MCF 10A (cell line): ENCODE data around the gene PHLDB2. TPM values are rescaled to one million over a fixed set of nuclear protein-coding genes. Genes with fewer than 3 reads are reported as not detected.

Experiments used
- BruUV-seq: library from RNA; stranded (reverse); fragments of 400-500 nt; replicated peaks from 2 replicates; lab custom pipeline; 2021; lab: Mats Ljungman, UMichigan
- CTCF ChIA-PET: fragments of 300-600 bp; sonication (Branson Sonifier 250); formaldehyde crosslinking; extraction: SDS; loops from one replicate; lab custom pipeline; 2021; ENCODE audit warnings: antibody characterized with exemption, inconsistent platforms; lab: Yijun Ruan, JAX
- POLR2A ChIA-PET: fragments of 300-600, 350-650 bp; sonication (Branson Sonifier 250); formaldehyde crosslinking; extraction: SDS; loops from one replicate; lab custom pipeline; 2020; ENCODE audit warnings: antibody characterized with exemption, inconsistent platforms; lab: Yijun Ruan, JAX
- DNase-seq: peaks from one replicate; pipeline ENCODE4 v3.0.0-alpha.2; 2018; ENCODE audit not compliant: unreplicated experiment
- H3K27ac Mint-ChIP-seq: one replicate; pipeline ENCODE4 v1.8.0; 2022; ENCODE audit warnings: mild to moderate bottlenecking, low read depth, mixed read lengths; ENCODE audit not compliant: unreplicated experiment
- H3K27me3 Mint-ChIP-seq: one replicate; pipeline ENCODE4 v1.8.0; 2022; ENCODE audit warnings: mixed read lengths; ENCODE audit not compliant: insufficient read depth, unreplicated experiment
- H3K36me3 Mint-ChIP-seq: one replicate; pipeline ENCODE4 v1.8.0; 2022; ENCODE audit warnings: mild to moderate bottlenecking, moderate library complexity, mixed read lengths; ENCODE audit not compliant: insufficient read depth, unreplicated experiment
- H3K4me1 Mint-ChIP-seq: one replicate; pipeline ENCODE4 v1.8.0; 2022; ENCODE audit warnings: mixed read lengths; ENCODE audit not compliant: insufficient read depth, unreplicated experiment
- H3K4me3 Mint-ChIP-seq: one replicate; pipeline ENCODE4 v1.8.0; 2022; ENCODE audit warnings: mild to moderate bottlenecking, moderate library complexity, mixed read lengths; ENCODE audit not compliant: unreplicated experiment
- H3K9me3 Mint-ChIP-seq: one replicate; pipeline ENCODE4 v1.8.0; 2022; ENCODE audit warnings: mixed read lengths; ENCODE audit not compliant: unreplicated experiment
- intact Hi-C: fragments of 100-400 bp; cut with micrococcal nuclease; formaldehyde crosslinking; loops from 2 replicates; pipeline ENCODE4 v1.14.1; 2022
- total RNA-seq: library from RNA; stranded (reverse); gene quantifications from 2 replicates; pipeline ENCODE4 v1.2.3, GENCODE V29; 2022
- TF ChIP-seq, protein P1 (sequence below): fragments of 200-600 bp; IDR thresholded peaks from one replicate; pipeline ENCODE4 v1.8.0; 2022; ENCODE audit warnings: antibody characterized with exemption, mild to moderate bottlenecking; ENCODE audit not compliant: unreplicated experiment

PHLDB2 gene
- total RNA-seq, 1 experiment from 2014 or later, result 109 TPM

- CTCF ChIA-PET, result interaction anchor here (0.7 to 1.1 kb wide), 3 partner anchors 18 to 65 kb away, joined by 4 read pairs; no protein-coding TSS in a partner anchor
- Mint-ChIP-seq H3K9me3 (no peaks in the 10 kb centered on the region), H3K4me3 (no peak overlapping the region), H3K27me3 (no peaks in the 10 kb centered on the region), H3K27ac (peak overlapping the region; percentile 81), H3K36me3 (peaks cover 85% of the 10 kb centered on the region), H3K4me1 (peaks cover 28% of the 10 kb centered on the region)
- POLR2A ChIA-PET, result interaction anchor here (0.6 to 6.2 kb wide), 12 partner anchors 8 to 1853 kb away, joined by 3 to 43 read pairs (median 4); partner anchors contain the start of genes ABHD10 and PHLDB2
- intact Hi-C loops, result no loop called here
- TF ChIP-seq, protein P1, sequence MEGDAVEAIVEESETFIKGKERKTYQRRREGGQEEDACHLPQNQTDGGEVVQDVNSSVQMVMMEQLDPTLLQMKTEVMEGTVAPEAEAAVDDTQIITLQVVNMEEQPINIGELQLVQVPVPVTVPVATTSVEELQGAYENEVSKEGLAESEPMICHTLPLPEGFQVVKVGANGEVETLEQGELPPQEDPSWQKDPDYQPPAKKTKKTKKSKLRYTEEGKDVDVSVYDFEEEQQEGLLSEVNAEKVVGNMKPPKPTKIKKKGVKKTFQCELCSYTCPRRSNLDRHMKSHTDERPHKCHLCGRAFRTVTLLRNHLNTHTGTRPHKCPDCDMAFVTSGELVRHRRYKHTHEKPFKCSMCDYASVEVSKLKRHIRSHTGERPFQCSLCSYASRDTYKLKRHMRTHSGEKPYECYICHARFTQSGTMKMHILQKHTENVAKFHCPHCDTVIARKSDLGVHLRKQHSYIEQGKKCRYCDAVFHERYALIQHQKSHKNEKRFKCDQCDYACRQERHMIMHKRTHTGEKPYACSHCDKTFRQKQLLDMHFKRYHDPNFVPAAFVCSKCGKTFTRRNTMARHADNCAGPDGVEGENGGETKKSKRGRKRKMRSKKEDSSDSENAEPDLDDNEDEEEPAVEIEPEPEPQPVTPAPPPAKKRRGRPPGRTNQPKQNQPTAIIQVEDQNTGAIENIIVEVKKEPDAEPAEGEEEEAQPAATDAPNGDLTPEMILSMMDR, result no peak
- DNase-seq, result peak; percentile 27
- TSS peak; percentile 14 for BruUV-seq
Observed at GRCh38 chr3:111902534-111902933, 43.5 kb downstream of the PHLDB2 start.

DNA sequence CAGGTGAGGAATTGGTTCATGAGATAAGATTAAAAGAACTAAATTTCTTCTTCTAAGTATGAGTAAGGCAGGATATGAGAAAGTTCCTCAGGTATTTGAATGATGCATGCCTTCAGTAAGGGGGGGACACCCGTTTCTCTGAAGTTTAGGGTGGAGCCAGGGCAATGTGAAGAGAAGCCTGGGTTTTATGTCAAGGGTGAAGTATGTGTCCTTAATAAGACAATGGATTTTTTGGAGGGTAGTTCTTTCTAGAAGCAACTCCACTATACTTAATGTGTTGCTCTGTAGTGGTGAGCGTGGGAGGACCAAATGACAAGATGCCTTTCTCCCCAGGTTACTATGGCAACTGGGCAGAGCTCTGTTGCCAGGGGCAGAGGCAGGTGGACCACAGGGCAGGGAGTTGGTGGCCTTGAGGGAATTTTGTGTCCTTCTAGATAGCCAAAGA is 44.0 kb downstream of the PHLDB2 start:
- no peak overlapping the region for H3K4me3 Mint-ChIP-seq
- H3K27ac Mint-ChIP-seq, result peak overlapping the region; percentile 81
- H3K9me3 Mint-ChIP-seq, result no peaks in the 10 kb centered on the region
- TF ChIP-seq, protein P1, result no peak
- no peaks in the 10 kb centered on the region for H3K27me3 Mint-ChIP-seq
- ChIA-PET CTCF (interaction anchor here (0.7 to 3.5 kb wide), 5 partner anchors 8 to 64 kb away, joined by 4 to 14 read pairs (median 4); no protein-coding TSS in a partner anchor), POLR2A (interaction anchor here (0.7 to 6.2 kb wide), 13 partner anchors 8 to 164 kb away, joined by 3 to 43 read pairs (median 4); partner anchors contain the start of genes ABHD10 and PHLDB2)
- intact Hi-C loops, result no loop called here
- peaks cover 82% of the 10 kb centered on the region for H3K36me3 Mint-ChIP-seq
- H3K4me1 Mint-ChIP-seq, result peaks cover 28% of the 10 kb centered on the region
- peak; percentile 83 for DNase-seq
- BruUV-seq, result no TSS peak

GRCh38 chr3:111904376-111905241 is 45.5 kb downstream of the PHLDB2 start:
- intact Hi-C loops, result loop anchor here (2.0 kb wide), 2 partner anchors 32 to 40 kb away; no protein-coding TSS in a partner anchor

More at GRCh38 chr3:111904376-111905241, 45.5 kb downstream of the PHLDB2 start:
- Mint-ChIP-seq H3K4me1 (peaks cover 33% of the 10 kb centered on the region), H3K9me3 (no peaks in the 10 kb centered on the region), H3K4me3 (no peak overlapping the region), H3K27me3 (no peaks in the 10 kb centered on the region), H3K36me3 (peaks cover 82% of the 10 kb centered on the region), H3K27ac (peak overlapping the region; percentile 81)
- DNase-seq, result peak; percentile 94
- TF ChIP-seq, protein P1, result peak; percentile 23
- CTCF ChIA-PET, result interaction anchor here (0.5 to 3.5 kb wide), 12 partner anchors 9 to 108 kb away, joined by 3 to 14 read pairs (median 3); no protein-coding TSS in a partner anchor
- BruUV-seq, result TSS peak; percentile 96
- POLR2A ChIA-PET, result interaction anchor here (0.5 to 6.2 kb wide), 29 partner anchors 9 to 1749 kb away, joined by 3 to 43 read pairs (median 4); partner anchors contain the start of genes ABHD10 and PHLDB2
